SK-N-SH (cell line): Measurements from ENCODE around the gene LARP6.

ENCODE experiments used
- FOXM1 ChIP-seq: IDR thresholded peaks from 2 replicates; pipeline ENCODE4 v1.4.0; 2012; ENCODE audit warnings: low read depth, mild to moderate bottlenecking
- TF ChIP-seq, protein P1 (sequence below): IDR thresholded peaks from 2 replicates; pipeline ENCODE4 v1.4.0; 2012; ENCODE audit warnings: low read depth, borderline replicate concordance
- TF ChIP-seq, protein P2 (sequence below): fragments of 200-600 bp; sonication (generic); IDR thresholded peaks from 2 replicates; pipeline ENCODE4 v1.6.1; 2017; ENCODE audit warnings: antibody characterized with exemption, mild to moderate bottlenecking, moderate library complexity

DNA sequence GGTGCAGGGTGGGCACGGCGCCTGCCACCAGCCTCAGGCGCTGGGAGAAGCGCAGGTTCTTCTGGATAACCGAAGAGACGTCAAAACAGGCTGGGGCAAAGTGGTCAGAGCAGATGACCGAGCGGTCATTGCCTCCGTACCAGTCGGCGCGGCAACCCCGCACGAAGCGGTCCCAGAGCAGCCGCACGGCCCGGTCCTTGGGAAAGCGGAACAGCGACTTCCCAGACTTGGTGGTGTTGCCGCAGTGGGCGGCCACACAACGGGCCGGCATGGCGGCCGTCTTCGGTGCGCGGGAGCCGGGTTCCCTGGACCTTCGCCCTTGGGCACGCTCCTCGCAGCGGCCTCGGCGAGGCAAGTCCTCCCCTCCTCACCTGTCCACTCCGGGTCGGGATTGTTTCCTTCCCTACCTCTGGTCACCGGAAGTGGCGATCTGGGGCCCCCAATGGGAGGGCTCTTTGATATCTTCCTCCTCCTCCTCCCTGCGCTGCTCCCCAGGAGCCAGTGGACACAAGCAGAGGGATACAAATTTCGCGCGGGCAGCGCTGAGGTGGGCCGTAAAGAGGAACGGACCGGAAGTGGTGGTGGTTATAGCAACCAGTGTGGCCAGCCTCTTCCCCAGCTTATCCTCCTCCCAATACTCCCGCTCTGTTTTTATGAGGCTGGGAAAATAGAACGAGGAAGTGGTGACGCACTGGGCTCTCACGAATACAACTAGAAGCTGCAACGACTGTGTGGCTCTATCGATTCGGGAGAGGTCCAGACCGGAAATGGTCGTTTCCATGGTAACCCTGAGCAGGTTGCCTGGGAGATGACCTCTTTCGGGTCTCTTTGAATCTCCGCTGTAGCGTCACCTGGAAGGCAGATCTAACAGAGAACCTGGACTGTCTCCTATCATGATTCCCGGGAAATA, 38.3 kb upstream of the LARP6 start, which contains the start of the genes LRRC49 and THAP10:
- TF ChIP-seq, protein P1, sequence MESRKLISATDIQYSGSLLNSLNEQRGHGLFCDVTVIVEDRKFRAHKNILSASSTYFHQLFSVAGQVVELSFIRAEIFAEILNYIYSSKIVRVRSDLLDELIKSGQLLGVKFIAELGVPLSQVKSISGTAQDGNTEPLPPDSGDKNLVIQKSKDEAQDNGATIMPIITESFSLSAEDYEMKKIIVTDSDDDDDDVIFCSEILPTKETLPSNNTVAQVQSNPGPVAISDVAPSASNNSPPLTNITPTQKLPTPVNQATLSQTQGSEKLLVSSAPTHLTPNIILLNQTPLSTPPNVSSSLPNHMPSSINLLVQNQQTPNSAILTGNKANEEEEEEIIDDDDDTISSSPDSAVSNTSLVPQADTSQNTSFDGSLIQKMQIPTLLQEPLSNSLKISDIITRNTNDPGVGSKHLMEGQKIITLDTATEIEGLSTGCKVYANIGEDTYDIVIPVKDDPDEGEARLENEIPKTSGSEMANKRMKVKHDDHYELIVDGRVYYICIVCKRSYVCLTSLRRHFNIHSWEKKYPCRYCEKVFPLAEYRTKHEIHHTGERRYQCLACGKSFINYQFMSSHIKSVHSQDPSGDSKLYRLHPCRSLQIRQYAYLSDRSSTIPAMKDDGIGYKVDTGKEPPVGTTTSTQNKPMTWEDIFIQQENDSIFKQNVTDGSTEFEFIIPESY, result no peak
- TF ChIP-seq, protein P2, sequence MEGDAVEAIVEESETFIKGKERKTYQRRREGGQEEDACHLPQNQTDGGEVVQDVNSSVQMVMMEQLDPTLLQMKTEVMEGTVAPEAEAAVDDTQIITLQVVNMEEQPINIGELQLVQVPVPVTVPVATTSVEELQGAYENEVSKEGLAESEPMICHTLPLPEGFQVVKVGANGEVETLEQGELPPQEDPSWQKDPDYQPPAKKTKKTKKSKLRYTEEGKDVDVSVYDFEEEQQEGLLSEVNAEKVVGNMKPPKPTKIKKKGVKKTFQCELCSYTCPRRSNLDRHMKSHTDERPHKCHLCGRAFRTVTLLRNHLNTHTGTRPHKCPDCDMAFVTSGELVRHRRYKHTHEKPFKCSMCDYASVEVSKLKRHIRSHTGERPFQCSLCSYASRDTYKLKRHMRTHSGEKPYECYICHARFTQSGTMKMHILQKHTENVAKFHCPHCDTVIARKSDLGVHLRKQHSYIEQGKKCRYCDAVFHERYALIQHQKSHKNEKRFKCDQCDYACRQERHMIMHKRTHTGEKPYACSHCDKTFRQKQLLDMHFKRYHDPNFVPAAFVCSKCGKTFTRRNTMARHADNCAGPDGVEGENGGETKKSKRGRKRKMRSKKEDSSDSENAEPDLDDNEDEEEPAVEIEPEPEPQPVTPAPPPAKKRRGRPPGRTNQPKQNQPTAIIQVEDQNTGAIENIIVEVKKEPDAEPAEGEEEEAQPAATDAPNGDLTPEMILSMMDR, result no peak
- 0 out of 2 replicates have a peak, but pooled peaks have one; percentile 51 for TF ChIP-seq FOXM1
